Choroid plexus epithelial cell (primary cell): ENCODE data around the gene ATP6V0C.
A peak's percentile ranks its signal among the peaks of the same experiment; 100 is the strongest.

Experiments used
- DNase-seq: peaks from one replicate; pipeline ENCODE4 v3.0.0-alpha.2; 2010; ENCODE audit warnings: low read depth
- H3K4me3 ChIP-seq: 2 replicates; pipeline ENCODE4 v1.5.1; 2011; ENCODE audit warnings: low read depth, mild to moderate bottlenecking, control low read depth, low read length, moderate library complexity
- CTCF ChIP-seq: conservative IDR thresholded peaks from 2 replicates; pipeline ENCODE4 v1.5.1; 2011; ENCODE audit warnings: low read depth, mild to moderate bottlenecking, control low read depth, inconsistent platforms, low read length, moderate library complexity

ATP6V0C gene

GRCh38 chr16:2499890-2500429 lies 13.8 kb upstream of the ATP6V0C start:
- H3K4me3 ChIP-seq = no peak overlapping the region
- no peak for TF ChIP-seq CTCF

GRCh38 chr16:2500430-2500917 lies 13.3 kb upstream of the ATP6V0C start:
- H3K4me3 ChIP-seq = no peak overlapping the region
- peak; percentile 2 for TF ChIP-seq CTCF
- DNase-seq = no peak

More at GRCh38 chr16:2499890-2500429, 13.8 kb upstream of the ATP6V0C start:
- DNase-seq = no peak

GRCh38 chr16:2500918-2501750 lies 12.6 kb upstream of the ATP6V0C start:
- TF ChIP-seq CTCF = peak; percentile 96
- peak overlapping the region; percentile 57 for H3K4me3 ChIP-seq
- DNase-seq = peak; percentile 88

- no peak overlapping the region for H3K4me3 ChIP-seq
- TF ChIP-seq CTCF = no peak
- DNase-seq = no peak
Observed at GRCh38 chr16:2501946-2502895, 11.5 kb upstream of the ATP6V0C start.

GRCh38 chr16:2505695-2506094 lies 8.1 kb upstream of the ATP6V0C start:
- no peak for TF ChIP-seq CTCF
- H3K4me3 ChIP-seq = no peak overlapping the region
- DNase-seq = no peak

- no peak overlapping the region for H3K4me3 ChIP-seq
- no peak for DNase-seq
- TF ChIP-seq CTCF = no peak
Observed at GRCh38 chr16:2507052-2507659, 6.6 kb upstream of the ATP6V0C start.
